GM18508 (cell line): ENCODE measurements around the gene MRPL33.

Experiments used
- ATAC-seq: cut with Tn5 transposase; IDR thresholded peaks from one replicate; pipeline ENCODE4 v1.9.1; 2021; ENCODE audit warnings: moderate number of reproducible peaks; ENCODE audit not compliant: insufficient read depth, unreplicated experiment

Gene MRPL33

DNA sequence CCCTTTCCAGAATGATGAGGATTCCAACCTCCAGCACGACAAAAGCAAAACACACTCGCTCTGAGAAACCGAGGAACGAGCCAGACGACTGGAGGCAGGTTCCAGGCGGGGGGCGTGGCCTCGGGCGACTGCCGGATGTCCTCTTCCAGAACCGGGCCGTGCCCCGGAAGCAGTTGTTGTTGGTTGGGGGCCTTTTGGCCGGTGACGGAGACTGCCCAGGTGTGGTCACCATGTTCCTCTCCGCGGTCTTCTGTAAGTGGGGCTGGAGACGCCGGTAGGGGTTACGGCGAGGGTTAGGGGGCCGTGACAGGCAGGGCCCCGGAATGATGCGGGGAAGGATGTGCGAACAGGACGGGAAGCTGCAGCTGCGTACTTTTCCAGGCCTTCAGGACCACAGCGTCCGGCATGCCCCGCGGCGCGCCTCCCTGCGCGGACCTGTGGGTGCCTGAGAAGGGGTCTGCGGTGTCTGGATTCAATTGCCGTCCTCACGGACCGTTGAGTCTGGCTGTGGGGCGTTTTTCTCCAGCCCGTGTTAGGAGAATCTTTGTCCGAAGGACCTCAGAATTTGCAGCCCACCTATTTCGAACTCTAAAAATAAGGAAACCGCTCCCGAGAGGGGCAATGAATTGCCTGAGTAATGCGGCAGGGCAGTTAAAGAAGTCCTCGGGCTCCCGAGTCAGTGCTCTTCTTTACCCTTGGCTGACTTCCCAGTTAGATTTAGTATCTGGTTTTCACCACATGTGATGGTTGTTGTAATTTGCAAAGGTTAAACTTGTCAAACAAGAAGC lies at the start of gene MRPL33:
TSS of gene MRPL33 (plus strand) at position 172 of the 788 bp plus-strand sequence. CDS start at position 231, 59 bp downstream.
- ATAC-seq = peak; percentile 54

DNA sequence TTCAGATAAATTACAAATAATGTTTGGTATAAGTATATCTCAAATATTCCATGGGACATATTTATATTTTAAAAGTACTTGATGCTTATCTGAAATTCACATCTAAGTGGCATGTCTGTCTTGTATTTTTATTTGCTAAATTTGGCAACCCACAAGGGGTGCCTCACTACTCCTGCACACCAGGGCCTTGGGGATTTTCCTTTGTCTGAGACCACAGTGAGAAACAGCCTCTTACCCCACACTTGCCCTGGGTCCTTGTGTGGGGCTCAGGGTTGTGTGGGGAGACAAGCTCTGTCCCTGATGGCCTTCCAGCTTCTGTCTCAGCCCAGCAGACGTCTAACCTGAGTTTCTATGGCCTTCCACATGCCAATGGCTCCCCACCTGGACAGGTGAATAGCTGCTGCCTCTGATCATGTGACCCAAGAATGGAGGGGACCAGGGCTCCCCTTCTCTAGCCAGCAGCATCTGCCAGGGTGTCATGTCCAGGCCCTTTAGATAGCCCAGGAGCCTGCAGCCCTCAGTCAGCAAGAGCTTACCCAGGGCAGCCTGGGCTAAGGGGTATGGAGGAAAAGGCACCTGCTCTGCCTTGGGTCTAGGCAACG lies 49.5 kb upstream of the MRPL33 start:
- ATAC-seq = no peak

DNA sequence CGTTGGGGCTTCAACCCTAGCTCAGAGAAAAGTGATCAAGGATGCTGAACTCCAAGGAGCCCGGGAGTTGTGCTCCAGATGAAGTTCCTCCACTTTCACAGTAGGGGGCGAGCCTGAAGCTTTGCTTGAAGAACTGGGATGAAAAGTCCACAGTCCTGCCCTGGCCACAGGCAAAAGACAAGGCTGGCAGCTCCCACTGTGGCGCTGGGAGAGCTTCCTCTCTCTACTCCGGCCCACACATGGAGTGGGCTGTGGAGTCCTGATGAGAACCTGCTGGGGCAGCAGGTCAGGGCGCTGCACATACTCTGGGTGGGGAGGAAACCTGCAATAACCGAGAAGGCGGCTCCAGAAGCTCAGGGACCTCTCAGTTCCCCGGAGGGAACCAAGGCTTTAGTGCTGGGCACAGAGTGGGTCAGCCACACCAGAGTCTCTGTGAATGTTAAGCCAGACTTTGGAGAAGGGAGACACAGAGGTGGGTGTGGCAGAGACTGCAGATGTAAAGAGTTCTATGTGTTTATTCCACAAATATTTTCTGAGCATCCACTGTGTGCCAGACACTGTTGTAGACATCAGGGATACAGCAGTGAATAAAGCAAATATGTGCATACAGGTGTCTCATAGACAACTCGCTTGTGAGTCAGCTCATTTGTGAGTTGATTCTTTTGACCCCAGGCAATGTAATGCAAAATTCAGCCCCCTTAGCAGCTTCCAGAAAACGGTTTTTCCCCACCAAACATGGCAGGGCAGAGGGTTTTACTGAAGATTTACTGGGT lies 48.0 kb upstream of the MRPL33 start:
- ATAC-seq = no peak

DNA sequence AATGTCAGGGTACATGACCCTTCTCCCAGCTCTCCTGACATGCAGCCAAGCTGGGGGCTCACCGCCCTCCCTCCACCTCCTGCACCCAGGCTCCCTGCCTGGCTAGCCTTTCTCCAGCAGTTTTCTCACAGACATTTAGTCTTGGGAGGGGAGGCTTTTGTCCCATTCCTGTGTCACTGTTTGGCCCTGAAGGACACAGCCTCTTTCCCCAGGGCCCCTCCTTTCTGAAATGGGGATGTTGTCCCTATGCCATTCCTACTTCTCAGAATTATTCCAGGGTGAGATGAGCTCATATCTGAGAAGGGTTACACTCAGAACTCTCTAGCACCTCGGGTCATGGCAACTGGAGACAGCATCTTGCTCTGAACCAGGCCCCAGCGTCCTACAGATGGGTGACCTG lies 47.3 kb upstream of the MRPL33 start:
- no peak for ATAC-seq

DNA sequence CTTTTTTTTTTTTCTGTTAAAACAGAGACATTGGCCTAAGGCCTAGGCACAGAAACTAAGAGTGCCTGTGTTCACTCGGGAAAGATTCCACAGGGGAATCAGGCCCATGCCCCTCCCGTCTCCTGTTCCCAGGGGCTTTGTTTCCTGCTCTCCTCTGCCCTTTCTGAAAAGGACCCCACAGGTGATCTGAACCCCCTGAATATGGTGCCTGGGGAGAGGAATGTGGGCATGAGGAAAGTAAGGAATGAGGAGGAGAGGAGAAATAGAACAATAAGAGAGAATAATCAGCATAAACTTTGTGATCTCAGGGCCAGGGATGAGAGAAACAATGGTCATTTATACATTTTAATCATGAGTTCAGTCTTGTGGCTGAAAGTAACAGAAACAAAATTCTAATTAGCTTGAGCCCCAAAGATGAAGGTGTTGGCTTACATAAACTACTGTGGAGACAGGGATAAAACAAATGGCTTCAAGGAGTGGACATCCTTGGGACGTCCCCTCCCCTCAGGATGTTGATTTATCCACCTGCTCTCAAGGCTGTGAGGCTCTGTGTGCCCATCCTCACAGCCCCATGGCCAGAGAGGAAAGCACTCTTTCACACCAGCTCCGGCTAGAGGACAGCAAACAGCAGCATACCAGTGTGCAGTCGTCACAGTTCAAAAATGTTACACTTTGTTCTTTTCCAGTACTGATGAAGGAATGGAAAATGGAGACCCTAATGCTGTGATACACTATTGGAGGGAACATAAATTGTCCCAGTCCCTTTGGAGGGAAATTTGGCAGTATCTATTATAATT lies 46.4 kb upstream of the MRPL33 start:
- no peak for ATAC-seq

DNA sequence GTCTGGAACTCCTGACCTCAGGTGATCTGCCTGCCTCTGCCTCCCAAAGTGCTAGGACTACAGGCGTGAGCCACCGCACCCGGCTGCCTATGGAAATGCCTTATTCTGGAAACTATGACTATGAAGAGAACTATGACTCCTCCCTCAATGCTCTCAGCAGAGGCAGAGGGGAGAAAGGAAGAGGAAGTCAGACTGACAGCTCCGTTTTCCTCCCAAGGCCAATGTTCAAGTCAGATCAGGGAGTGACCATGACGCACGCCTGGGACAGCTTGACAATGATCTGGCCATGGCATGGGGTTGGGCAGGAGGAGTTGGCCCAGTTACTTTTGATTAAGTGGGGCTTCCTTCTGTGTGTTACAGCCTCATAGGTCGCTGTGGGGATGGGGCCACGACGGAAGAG lies 44.3 kb upstream of the MRPL33 start:
- no peak for ATAC-seq

DNA sequence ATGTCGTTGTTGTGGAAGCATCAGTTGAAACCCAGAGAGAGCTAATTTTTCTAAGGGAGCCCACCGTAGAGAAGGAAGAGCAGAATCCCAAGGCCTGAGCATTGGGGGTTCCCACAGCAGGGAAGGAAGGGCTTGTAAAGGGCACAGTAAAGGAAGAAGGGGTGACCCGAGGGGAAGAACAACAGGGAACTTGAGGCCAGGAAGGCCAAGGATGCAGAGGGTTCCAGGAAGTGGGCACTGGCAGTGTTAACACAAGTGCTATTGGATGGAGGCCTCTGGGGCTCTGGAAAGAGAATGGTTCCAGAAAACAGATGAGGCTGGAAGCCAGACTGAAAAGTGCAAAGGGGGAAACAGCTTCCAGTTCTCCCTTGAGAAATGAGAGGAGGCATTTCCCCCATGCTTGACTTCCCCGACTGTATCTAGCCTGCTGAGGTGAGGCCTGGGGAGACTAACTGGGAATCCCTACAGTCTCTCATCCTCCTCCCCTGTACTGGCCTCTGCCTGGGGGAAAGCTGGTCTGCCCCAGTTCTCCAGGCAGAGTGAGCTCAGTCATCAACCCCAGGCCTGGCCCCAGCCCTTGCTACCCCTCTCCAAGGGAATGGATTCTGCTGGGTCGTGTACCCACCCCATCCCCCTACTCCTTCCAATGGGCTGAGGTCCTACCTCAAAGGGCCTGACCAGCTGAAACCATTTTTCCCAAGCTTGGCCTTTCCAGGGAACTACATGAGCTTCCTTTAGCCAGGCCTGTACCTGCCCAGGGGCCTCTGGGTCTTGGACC lies 43.2 kb upstream of the MRPL33 start:
- no peak for ATAC-seq

DNA sequence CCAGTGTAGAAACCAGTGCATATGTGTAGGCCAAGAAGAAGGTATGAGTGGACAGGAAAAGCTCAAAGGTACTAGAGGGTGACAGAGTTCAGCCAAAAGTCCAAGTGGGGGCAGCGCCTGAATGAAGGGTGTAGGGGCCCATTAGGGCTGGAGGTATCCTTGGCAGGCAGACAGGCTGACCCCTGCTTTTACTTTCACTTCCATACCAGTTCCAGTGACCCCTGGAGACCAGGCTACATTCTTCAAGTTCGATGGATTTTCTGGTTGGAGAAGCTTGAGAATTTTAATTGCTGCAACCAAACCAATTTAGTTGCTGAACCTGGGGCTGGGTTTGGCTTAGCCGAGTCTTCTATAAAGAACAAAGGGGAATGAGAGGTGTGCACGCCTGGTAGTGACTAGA lies 42.3 kb upstream of the MRPL33 start:
- no peak for ATAC-seq

DNA sequence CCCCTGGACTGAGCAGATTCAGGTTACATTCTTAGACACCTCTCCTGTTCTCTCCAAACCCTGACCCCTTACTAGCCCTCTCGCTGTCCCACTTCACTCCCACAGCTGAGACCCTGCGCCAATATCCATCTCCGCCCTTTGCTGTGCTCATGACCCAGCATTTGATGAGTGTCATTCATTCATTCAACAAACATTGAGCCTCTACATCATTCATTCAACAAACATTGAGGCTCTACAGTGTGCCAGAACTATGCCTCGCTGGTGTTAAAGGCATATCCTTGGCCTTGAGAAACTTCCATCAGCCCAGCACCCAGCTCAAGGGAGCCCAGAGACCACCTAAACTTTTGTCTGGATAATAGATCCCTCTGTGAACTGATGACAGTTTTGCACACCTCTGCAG lies 41.9 kb upstream of the MRPL33 start:
- ATAC-seq = no peak

DNA sequence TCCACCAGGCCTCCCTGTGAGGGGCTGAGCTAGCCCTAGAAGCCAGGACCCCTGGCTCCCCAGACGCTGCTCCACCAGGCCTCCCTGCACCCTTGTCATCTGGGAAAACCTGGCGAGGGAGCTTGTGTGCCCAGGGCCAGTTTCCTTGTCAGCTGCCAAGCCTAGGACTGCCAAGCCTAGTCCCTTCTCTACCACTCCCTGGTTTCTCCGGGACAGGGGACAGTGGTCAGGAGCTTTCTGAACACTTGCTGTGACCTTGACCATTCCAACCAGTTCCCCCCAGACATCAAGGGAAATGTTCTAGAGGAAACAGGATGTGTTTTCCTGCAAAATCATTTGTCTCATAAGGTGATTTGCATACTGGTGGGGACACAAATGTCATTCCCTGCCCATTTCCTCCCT lies 41.3 kb upstream of the MRPL33 start:
- no peak for ATAC-seq

DNA sequence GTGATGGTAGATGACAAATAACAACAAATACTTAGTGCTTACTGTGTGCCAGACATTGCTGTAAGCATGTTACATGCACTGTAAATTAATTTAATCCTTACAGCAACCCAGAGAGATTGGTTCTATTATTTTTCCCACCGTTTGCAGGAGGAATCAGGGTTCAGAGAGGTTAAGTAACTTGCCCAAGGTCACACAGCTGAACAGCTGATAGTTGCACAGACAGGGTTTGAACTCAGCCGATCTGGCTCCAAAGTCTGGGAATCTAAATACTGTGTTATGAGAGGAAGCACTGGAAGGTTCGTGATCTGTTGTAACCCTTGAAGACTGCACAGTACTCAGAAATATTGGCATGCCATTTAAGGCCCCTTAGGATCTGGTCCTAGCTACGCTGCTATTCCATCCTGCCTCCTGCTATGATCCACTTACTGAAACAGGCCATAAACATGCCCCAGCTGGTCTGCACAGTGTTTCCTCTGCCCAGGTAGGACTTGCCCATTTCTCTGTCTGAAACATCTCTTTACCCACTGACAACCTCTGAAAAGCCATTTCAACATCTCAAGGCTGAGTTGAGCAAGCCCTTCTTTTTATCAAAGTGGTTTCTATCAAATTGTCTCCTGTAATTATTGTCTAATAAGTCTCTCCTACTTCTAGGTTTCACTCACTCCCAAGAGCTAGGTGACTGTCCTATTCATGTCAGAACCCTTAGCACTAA lies 40.4 kb upstream of the MRPL33 start:
- ATAC-seq = no peak

DNA sequence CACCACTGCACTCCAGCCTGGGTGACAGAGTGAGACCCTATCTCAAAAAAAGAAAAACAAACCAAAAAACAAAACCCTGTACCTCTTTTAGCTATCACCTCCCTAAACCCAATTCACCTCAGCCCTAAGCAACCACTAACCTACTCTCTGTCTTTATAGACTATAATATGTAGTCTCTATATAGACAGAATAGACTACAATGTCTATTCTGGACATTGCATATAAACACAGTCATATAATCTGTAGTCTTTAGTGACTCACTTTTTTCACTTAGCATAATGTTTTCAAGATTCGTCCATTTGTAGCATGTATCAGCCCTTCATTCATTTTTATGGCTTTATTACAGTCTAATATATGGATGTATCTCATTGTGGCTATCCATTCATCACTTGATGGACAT lies 37.2 kb upstream of the MRPL33 start:
- no peak for ATAC-seq

DNA sequence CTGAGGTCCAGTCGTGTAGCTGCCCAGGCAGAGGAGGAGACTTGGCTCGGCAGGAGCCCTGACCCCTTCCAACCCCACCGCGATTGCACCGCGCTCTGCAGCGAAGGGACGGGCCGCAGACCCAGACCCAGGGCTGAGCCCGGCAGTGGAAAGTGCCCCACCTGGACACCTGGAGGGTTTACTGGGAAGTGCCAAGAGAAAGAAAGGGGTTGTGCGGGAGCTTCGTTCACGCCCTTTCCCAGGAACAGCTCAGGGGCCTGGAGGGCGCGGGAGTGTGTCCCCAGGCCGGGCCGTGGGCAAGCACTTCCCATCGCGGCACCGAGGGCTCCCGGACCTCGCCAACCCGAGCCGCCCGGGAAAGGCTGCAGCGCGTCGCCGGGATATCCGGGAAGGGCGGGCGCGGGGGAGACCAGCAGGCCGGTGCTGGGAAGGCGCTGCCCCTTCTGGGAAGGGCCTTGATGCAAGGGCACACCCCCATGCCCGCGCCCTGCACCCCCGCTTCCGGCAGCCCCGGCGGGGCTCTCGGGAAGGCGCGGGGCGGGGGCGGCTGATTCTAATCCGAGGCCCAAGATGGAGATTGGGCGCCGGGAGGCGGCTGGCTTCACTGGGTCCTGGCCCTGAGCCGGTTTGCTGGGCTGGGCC lies 36.1 kb upstream of the MRPL33 start:
- no peak for ATAC-seq

DNA sequence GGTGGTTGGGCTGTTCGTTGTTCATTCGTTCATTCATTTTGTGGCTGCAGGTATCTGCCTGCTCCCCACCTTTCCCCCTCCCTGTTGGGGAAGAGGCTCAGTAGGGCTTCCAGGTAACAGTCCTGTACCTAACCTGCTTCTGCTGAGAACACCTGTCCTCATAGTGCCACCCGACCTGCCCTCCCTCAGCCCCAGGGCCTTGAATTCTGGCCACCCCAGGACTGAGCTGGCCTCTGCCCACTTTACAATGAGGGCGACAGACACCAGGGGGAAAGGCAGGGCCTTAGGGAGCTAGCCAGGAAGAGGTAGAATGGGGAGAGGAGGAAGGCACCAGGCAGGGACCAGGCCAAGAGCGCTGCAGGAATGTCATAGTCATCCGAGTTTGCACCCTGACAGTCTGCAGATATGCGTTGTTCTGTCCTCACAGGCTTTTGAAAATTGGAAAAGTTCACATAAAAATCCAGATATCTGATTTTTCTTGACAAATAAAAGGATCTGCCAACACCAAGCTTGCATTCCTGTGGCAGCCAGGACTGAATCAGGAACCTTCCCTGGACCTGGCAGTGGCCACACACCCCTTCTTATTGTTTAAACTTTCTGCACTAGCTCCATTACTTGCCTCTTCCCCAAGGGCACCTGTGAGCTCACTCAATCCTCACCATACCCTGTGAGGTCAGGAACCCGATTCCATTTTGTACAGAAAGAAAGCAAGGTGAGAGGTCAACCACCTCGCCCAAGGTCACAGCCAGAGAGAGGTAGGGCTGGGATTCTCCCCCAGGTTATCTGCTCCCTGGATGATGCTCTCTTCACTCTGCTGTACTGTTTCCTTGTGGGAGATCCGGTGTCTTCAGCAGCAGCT lies 35.3 kb upstream of the MRPL33 start:
- ATAC-seq = no peak

DNA sequence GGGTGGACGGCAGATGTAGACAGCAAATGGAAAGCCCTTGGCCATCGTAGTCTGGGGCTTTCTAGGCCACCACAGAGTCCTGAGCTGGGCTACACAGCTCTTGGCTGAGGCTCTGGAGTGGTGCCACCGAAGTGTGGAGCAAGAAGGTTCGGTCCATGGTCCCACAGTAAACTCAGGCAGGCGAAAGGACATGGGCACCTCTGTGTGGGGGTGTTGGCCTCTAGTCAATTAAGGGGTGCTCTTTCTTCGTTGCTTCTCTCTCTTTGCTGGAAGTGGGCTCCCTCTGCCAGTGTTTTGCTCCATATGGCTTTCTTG lies 34.7 kb upstream of the MRPL33 start:
- ATAC-seq = no peak

DNA sequence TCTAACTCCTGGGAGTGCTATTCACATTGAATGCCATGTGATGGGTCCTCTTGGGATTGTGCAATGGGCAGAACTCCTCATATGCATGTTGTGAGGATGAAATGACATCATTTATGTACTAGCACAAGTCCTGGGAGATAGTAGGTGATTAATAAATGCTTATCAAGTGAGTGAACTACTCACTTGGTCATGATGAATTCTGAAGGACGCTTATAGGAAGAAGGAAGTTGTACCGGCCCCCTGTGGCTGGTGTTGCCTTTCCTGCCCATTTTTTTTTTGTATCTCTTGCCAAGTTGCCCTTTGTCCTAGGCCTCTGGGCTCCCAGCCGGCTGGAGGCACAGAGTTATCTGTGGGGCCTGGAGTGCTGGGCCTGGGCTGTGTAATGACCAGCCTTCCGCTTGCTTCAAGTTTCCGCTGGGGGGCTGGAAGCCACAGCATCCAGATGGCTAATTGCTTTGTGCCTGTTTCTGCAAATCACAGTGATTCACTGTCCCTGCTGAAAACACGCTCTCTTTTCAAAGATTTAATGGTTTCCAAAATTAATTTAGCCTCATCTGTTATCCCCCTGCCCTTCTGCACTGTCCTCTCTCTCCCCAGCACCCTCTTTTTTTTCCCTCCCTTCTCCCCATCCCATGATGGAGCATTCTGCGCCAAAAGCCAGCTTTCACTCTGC lies 33.7 kb upstream of the MRPL33 start:
- ATAC-seq = no peak

DNA sequence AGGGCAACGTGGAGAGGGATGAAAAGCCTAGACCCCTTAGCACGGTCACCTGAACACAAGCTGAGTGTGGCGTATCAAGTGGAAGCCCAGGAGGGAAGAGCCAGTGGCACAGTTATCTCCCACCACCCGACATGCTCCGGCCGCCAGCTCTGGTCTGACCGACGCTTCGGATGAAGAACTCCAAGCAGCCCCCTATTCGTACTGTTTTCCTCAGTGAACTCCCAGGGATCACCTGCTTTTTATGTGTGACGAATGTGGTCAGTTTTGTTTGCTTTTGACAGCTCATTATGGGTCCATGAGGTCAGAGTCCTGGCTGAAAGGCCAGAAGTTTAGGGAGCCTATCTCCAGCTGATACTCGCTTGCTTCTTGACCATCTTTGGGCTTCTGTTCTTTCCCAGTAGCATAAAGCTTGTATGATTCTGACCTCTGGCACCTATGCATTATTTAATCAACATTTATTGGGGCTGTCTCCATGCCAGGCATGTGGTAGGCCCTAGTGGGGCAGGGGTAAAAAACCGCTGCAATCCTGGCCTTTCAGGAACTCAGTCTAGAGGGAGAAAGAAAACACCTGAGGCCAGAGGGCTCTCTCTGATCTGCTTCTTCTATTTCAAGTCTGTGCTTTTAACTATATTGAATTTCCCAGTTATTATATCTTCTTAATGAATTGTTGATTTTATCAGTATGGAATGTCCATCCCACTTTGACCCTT lies 33.0 kb upstream of the MRPL33 start:
- ATAC-seq = no peak
